PC-3 (cell line): Measurements from ENCODE around the gene F5. TPM values are rescaled to one million over a fixed set of nuclear protein-coding genes. Genes with fewer than 3 reads are reported as not detected.

ENCODE experiments used
- ATAC-seq: fragments of 200-7000 bp; cut with Tn5 transposase; 2 replicates; pipeline ENCODE4 v1.9.1; 2020; ENCODE audit warnings: mild to moderate bottlenecking, moderate library complexity
- BruUV-seq: library from RNA; stranded (reverse); fragments of 400-500 nt; replicated peaks from 2 replicates; lab custom pipeline; 2021; lab: Mats Ljungman, UMichigan
- CTCF ChIA-PET: fragments of 300-600 bp; sonication (Branson Sonifier 250); formaldehyde crosslinking; loops from one replicate; lab custom pipeline; 2022; ENCODE audit warnings: antibody characterized with exemption; lab: Charles Lee
- POLR2A ChIA-PET: fragments of 300-600 bp; sonication (Branson Sonifier 250); formaldehyde crosslinking; loops from one replicate; lab custom pipeline; 2022; ENCODE audit warnings: antibody characterized with exemption; ENCODE audit not compliant: unreplicated experiment; lab: Charles Lee
- DNase-seq: peaks from one replicate; pipeline ENCODE4 v3.0.0-alpha.2; 2015
- H2AFZ ChIP-seq: fragments of 300-600 bp; sonication (generic); 2 replicates; pipeline ENCODE4 v1.6.0; 2016; ENCODE audit warnings: antibody characterized with exemption, low read length
- H3F3A ChIP-seq: fragments of 300-600 bp; sonication (generic); one replicate; pipeline ENCODE4 v1.6.0; 2017; ENCODE audit warnings: antibody characterized with exemption, low read length, control low read depth, mild to moderate bottlenecking; ENCODE audit not compliant: unreplicated experiment
- H3K27ac ChIP-seq: fragments of 300-600 bp; sonication (generic); 2 replicates; pipeline ENCODE4 v1.5.1; 2016; ENCODE audit warnings: mild to moderate bottlenecking, low read length
- H3K27me3 ChIP-seq: fragments of 300-600 bp; sonication (generic); 2 replicates; pipeline ENCODE4 v1.6.1; 2016; ENCODE audit warnings: low read length, mixed read lengths
- H3K36me3 ChIP-seq: fragments of 300-600 bp; sonication (generic); 2 replicates; pipeline ENCODE4 v1.6.1; 2016; ENCODE audit warnings: low read depth, mixed run types, low read length, mixed read lengths
- H3K4me1 ChIP-seq: fragments of 300-600 bp; sonication (generic); 2 replicates; pipeline ENCODE4 v1.5.1; 2016; ENCODE audit warnings: low read length; ENCODE audit not compliant: insufficient read depth
- H3K4me2 ChIP-seq: fragments of 300-600 bp; sonication (generic); 2 replicates; pipeline ENCODE4 v1.6.0; 2016; ENCODE audit warnings: low read length
- H3K4me3 ChIP-seq: fragments of 300-600 bp; sonication (generic); 2 replicates; pipeline ENCODE4 v1.5.1; 2016; ENCODE audit warnings: mild to moderate bottlenecking, low read length, mixed read lengths
- H3K79me2 ChIP-seq: fragments of 300-600 bp; sonication (generic); 2 replicates; pipeline ENCODE4 v1.6.1; 2017; ENCODE audit warnings: low read length, mixed read lengths
- H3K9ac ChIP-seq: fragments of 300-600 bp; sonication (generic); 2 replicates; pipeline ENCODE4 v1.6.0; 2016; ENCODE audit warnings: mild to moderate bottlenecking, low read length
- H3K9me2 ChIP-seq: fragments of 300-600 bp; sonication (generic); replicated peaks from 2 replicates; pipeline ENCODE4 v1.6.1; 2016; ENCODE audit warnings: mixed run types, low read length, mixed read lengths
- H3K9me3 ChIP-seq: fragments of 300-600 bp; sonication (generic); 2 replicates; pipeline ENCODE4 v1.6.1; 2016; ENCODE audit warnings: low read length, mixed read lengths
- H4K20me1 ChIP-seq: fragments of 300-600 bp; sonication (generic); 2 replicates; pipeline ENCODE4 v1.6.1; 2016; ENCODE audit warnings: low read length, mixed read lengths
- EZH2 ChIP-seq: fragments of 300-600 bp; sonication (generic); IDR thresholded peaks from one replicate; pipeline ENCODE4 v1.6.1; 2017; ENCODE audit warnings: antibody characterized with exemption, mild to moderate bottlenecking, low read length; ENCODE audit not compliant: unreplicated experiment
- EZH2phosphoT487 ChIP-seq: fragments of 300-600 bp; sonication (generic); IDR thresholded peaks from 2 replicates; pipeline ENCODE4 v1.6.1; 2018; ENCODE audit warnings: mild to moderate bottlenecking, antibody characterized with exemption, low read length, borderline replicate concordance
- intact Hi-C: fragments of 100-400 bp; cut with micrococcal nuclease; formaldehyde crosslinking; loops from 2 replicates; pipeline ENCODE4 v1.9.0; 2023
- total RNA-seq: library from RNA; depleted of rRNA; stranded (reverse); fragments of >200 nt; gene quantifications from 2 replicates; pipeline ENCODE4 v1.2.3, GENCODE V29; 2014
- TF ChIP-seq, protein P1 (sequence below): fragments of 300-600 bp; sonication (generic); conservative IDR thresholded peaks from 2 replicates; pipeline ENCODE4 v1.5.1; 2017; ENCODE audit warnings: antibody characterized with exemption, low read depth, mild to moderate bottlenecking, low read length

Gene F5
- total RNA-seq, 1 experiment from 2014 or later: not detected

DNA sequence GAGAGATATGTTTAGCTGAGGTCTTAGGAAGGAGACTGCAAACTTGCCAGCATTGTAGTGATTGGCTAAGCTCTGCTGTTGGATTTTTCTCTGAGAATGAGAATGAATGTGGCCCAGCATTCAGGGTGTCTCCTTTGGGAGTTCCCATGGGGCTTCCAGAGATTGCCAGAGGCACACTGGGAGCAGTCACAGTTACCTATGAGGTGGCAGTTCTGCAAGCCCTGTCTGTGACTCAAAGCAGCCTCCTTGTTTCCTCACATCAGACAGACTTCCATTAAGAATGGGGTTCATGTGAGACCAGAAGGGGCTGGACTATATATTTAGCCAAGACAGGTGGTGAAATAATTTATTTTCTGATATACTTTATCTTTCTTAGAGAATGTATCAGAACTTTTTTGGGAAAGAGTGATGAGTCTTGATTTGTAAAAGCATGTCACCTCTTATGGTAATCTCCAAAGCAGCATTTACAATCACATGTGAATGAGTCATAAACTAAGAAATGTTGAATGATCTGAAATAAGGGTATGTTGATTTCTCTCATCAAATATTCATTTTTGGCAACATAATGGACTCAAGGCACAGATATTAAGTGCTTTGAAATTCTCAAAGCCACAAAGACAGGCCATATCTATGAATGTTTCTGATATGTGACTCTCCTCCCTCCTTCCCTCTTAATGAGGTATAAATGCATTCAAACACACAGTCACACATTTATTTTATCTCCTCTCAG lies 91.1 kb downstream of the F5 start:
- H3F3A ChIP-seq: no peaks in the 10 kb centered on the region
- no peaks in the 10 kb centered on the region for H3K9me2 ChIP-seq
- CTCF ChIA-PET: interaction anchor here (0.6 kb wide), 1 partner anchor 14 kb away, joined by 3 read pairs; no protein-coding TSS in a partner anchor
- H2AFZ ChIP-seq: no peak overlapping the region
- H3K36me3 ChIP-seq: no peaks in the 10 kb centered on the region
- H3K27ac ChIP-seq: no peak overlapping the region
- no peaks in the 10 kb centered on the region for H3K27me3 ChIP-seq
- H3K4me2 ChIP-seq: no peak overlapping the region
- POLR2A ChIA-PET: no interaction called here
- TF ChIP-seq, protein P1, sequence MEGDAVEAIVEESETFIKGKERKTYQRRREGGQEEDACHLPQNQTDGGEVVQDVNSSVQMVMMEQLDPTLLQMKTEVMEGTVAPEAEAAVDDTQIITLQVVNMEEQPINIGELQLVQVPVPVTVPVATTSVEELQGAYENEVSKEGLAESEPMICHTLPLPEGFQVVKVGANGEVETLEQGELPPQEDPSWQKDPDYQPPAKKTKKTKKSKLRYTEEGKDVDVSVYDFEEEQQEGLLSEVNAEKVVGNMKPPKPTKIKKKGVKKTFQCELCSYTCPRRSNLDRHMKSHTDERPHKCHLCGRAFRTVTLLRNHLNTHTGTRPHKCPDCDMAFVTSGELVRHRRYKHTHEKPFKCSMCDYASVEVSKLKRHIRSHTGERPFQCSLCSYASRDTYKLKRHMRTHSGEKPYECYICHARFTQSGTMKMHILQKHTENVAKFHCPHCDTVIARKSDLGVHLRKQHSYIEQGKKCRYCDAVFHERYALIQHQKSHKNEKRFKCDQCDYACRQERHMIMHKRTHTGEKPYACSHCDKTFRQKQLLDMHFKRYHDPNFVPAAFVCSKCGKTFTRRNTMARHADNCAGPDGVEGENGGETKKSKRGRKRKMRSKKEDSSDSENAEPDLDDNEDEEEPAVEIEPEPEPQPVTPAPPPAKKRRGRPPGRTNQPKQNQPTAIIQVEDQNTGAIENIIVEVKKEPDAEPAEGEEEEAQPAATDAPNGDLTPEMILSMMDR: no peak
- TF ChIP-seq EZH2phosphoT487 (no peak), EZH2 (no peak)
- H3K4me1 ChIP-seq: peaks cover 4% of the 10 kb centered on the region; the same call in 1 of the 2 replicates
- DNase-seq (no peak), ATAC-seq (0 out of 2 replicates have a peak, but pooled peaks have one; percentile 20)
- no peak overlapping the region for H3K9ac ChIP-seq
- H4K20me1 ChIP-seq: no peaks in the 10 kb centered on the region
- no peak overlapping the region for H3K4me3 ChIP-seq
- H3K79me2 ChIP-seq: no peaks in the 10 kb centered on the region
- BruUV-seq: no TSS peak
- H3K9me3 ChIP-seq: no peaks in the 10 kb centered on the region
- intact Hi-C loops: no loop called here

DNA sequence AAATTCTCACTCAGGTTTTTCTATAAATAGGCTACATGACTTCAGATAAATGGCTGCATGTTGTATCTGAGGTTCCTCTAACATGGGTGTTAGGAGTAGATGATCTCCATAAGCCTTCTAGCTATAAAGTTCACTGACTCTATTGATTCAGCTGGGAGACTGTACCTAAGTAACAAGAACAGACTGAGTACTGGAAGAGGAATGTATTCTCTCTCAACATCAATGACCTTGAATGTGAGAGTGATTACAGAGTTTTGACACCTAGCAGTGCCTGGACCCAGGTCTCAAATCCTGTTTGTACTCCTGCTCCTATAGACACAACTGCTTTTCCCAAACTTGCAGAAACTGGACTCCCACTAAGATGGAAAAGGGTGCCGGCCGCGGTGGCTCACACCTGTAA lies 91.9 kb downstream of the F5 start:
- no peak overlapping the region for H3K27ac ChIP-seq
- CTCF ChIA-PET: no interaction called here

More for the DNA sequence above, 91.9 kb downstream of the F5 start:
- Histone ChIP-seq H3K4me3 (no peak overlapping the region), H2AFZ (no peak overlapping the region), H3K27me3 (no peaks in the 10 kb centered on the region), H4K20me1 (no peaks in the 10 kb centered on the region), H3F3A (no peaks in the 10 kb centered on the region), H3K4me2 (no peak overlapping the region), H3K79me2 (no peaks in the 10 kb centered on the region), H3K4me1 (peaks cover 4% of the 10 kb centered on the region; the same call in 1 of the 2 replicates), H3K9me3 (no peaks in the 10 kb centered on the region), H3K9me2 (no peaks in the 10 kb centered on the region), H3K9ac (no peak overlapping the region), H3K36me3 (no peaks in the 10 kb centered on the region)
- intact Hi-C loops: no loop called here
- no TSS peak for BruUV-seq
- ATAC-seq (no peak), DNase-seq (no peak)
- POLR2A ChIA-PET: no interaction called here
- no peak for TF ChIP-seq EZH2phosphoT487
- TF ChIP-seq, protein P1: no peak
- no peak for TF ChIP-seq EZH2
